ENCODE data around the gene TMEM254.
A peak's percentile ranks its signal among the peaks of the same experiment; 100 is the strongest.
"Not testable (repeated sequence)": the region's sequence is repeated elsewhere in the genome, so short reads cannot be mapped to it uniquely, and the experiment has no call there.

TMEM254 gene

DNA sequence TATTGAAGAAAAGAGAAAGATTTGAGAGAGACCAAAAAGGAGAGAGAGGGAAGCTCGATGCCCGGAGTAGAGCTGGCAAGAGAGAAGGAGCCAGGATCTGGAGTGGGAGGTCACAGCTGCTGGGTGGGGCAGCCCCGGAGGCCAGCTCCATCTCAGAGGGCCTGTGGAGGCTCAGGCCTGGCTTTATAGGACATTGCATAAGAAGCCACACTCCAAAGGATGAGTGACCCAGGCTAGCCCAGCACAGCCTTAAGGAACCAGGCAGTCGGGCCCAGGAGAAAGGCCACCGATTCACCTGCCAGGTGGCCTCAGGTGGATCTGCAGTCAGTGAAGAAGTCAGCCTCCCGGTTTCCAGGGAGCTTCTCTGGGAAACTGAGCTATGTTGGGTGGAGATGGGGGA lies 54.7 kb downstream of the TMEM254 start:
- no peak for DNase-seq (ENCODE audit: low read depth)

DNA sequence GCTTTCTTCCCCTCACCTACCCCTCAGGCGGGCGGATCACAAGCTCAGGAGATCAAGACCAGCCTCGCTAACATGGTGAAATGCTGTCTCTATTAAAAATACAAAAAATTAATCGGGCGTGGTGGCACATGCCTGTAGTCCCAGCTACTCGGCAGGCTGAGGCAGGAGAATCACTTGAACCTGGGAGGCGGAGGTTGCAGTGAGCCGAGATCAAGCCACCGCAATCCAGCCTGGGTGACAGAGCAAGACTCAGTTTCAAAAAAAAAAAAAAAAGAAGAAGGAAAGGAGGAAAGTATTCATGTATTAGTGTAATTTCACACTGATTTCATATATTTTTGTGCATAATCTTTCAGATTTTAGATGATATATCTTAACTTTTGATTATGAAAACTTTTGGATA lies 55.2 kb downstream of the TMEM254 start:
- not testable (repeated sequence) for DNase-seq (ENCODE audit: low read depth)

DNA sequence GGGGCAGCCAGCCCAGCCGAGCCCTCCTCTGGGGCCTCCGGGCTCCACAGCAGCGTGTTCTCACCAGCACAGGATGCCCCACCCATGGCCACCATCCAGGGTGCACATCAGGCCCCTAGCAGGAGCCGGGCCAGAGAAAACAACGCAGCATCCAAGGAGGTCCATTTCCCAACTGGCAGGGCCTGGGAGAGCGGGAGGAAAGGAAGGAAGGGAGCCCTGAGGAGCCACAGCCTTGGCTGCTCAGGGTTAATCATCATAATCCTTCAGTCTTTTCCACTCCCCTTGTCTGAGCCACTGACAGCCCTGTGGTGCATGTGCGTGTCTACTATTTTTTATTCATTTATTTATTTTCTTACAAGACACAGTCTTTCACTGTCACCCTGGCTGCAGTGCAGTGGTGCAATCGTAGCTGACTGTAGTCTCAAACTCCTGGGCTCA lies 57.7 kb downstream of the TMEM254 start:
- peak; percentile 83 for DNase-seq (ENCODE audit: low read depth)

GRCh38 chr10:80137031-80137862 lies 58.8 kb downstream of the TMEM254 start:
- DNase-seq (ENCODE audit: low read depth) = peak; percentile 68

GRCh38 chr10:80137920-80138319 lies 59.5 kb downstream of the TMEM254 start:
- no peak for DNase-seq (ENCODE audit: low read depth)

DNA sequence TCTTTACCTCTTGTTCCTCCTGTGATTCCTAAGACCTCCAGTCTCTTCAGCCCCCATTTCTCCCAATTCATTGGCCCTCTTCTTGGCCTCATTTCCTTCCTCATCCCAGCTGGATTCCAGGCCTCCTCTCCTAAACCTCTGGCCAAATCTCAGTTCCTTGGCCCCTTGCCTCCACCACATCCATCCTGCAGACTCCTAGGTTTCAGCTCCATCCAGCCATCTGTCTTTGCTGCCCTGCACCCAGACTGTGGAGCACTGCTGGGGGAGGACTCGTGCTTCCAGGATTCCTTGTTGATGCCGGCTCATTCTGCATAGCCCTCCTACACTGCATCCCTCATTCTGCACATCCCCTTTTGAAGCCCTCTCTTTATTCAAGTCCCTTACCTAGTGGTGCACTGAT lies 60.8 kb downstream of the TMEM254 start:
- no peak for DNase-seq (ENCODE audit: low read depth)

GRCh38 chr10:80140251-80140650 lies 61.8 kb downstream of the TMEM254 start:
- no peak for DNase-seq (ENCODE audit: low read depth)

DNA sequence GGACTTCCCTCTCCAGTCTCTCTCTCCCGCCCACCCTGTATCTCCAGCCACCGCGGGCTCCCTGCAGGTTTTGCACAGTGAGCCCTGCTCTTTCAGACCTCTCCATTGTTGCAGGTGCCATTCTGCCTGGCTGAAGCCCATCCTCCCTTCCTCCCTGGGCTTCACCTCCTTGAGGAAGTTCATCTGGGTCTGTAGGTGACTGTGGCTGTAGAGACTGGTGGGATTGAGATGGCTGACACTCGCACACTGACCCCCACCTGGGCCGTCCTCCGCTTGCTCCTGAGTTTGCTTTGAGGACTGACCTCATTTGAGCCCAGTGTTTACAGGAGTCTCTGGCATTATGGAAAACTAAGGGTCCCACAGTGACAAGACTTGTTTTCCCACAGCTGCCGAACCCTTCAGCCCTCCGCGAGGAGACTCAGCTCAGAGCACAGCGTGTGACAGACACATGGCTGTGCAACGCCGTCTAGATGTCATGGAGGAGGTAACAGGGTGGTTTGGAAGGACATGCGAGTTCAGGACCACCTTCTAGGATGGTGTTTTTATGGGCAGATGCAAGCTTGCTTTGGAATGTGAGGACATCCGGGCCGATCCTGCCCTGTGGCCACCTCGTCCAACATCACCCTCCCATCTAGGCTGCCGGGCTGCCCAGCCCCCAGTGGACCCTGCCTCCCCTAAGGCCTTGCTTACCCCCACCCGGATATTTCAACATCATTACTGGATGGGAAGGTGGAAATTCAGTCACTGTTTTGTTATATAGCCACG lies 63.4 kb downstream of the TMEM254 start:
- no peak for DNase-seq (ENCODE audit: low read depth)
